ENCODE measurements around the gene PTPRD. TPM values are rescaled to one million over a fixed set of nuclear protein-coding genes. Genes with fewer than 3 reads are reported as not detected.

Gene PTPRD
- total RNA-seq, 2 donors from 2014 or later, result 97.4 to 101 TPM

- Mint-ChIP-seq H3K4me3 (no peak overlapping the region), H3K27me3 (ENCODE audit: insufficient read depth) (no peaks in the 10 kb centered on the region), H3K36me3 (ENCODE audit: low read depth) (no peaks in the 10 kb centered on the region), H3K4me1 (peaks cover 11% of the 10 kb centered on the region), H3K27ac (no peak overlapping the region), H3K9me3 (no peaks in the 10 kb centered on the region)
- no peak overlapping the region for H3K9ac ChIP-seq (ENCODE audit: extremely low read depth, low read length, poor library complexity, severe bottlenecking)
- H3K4me3 ChIP-seq (ENCODE audit: low read length), result no peak overlapping the region
- TF ChIP-seq, protein P1, sequence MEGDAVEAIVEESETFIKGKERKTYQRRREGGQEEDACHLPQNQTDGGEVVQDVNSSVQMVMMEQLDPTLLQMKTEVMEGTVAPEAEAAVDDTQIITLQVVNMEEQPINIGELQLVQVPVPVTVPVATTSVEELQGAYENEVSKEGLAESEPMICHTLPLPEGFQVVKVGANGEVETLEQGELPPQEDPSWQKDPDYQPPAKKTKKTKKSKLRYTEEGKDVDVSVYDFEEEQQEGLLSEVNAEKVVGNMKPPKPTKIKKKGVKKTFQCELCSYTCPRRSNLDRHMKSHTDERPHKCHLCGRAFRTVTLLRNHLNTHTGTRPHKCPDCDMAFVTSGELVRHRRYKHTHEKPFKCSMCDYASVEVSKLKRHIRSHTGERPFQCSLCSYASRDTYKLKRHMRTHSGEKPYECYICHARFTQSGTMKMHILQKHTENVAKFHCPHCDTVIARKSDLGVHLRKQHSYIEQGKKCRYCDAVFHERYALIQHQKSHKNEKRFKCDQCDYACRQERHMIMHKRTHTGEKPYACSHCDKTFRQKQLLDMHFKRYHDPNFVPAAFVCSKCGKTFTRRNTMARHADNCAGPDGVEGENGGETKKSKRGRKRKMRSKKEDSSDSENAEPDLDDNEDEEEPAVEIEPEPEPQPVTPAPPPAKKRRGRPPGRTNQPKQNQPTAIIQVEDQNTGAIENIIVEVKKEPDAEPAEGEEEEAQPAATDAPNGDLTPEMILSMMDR (conservative IDR thresholded peaks at IDR 0.05), result no peak
- H3K9me3 ChIP-seq (ENCODE audit: control insufficient read depth, low read length), result no peaks in the 10 kb centered on the region
- peaks cover 3% of the 10 kb centered on the region for H3K36me3 ChIP-seq (ENCODE audit: control insufficient read depth, insufficient read depth, low read length)
- no peak for DNase-seq
- no peaks in the 10 kb centered on the region for H3K27me3 ChIP-seq (ENCODE audit: control insufficient read depth, insufficient read depth, low read length, poor library complexity, severe bottlenecking)
- H3K4me1 ChIP-seq (ENCODE audit: control insufficient read depth, insufficient read depth, low read length), result no peaks in the 10 kb centered on the region
- H3K27ac ChIP-seq (ENCODE audit: low read depth, low read length), result no peak overlapping the region
Measured at GRCh38 chr9:8628791-8629190, 1984.0 kb downstream of the PTPRD start.

- Mint-ChIP-seq H3K4me3 (no peak overlapping the region), H3K4me1 (peaks cover 11% of the 10 kb centered on the region)
- no peak overlapping the region for H3K9ac ChIP-seq (ENCODE audit: extremely low read depth, low read length, poor library complexity, severe bottlenecking)
Measured at GRCh38 chr9:8627976-8628679, 1984.7 kb downstream of the PTPRD start.

GRCh38 chr9:8622871-8623270 is 1989.9 kb downstream of the PTPRD start:
- Histone ChIP-seq H3K9ac (ENCODE audit: extremely low read depth, low read length, poor library complexity, severe bottlenecking) (no peak overlapping the region), H3K27ac (ENCODE audit: low read depth, low read length) (no peak overlapping the region), H3K4me1 (ENCODE audit: control insufficient read depth, insufficient read depth, low read length) (no peaks in the 10 kb centered on the region), H3K27me3 (ENCODE audit: control insufficient read depth, insufficient read depth, low read length, poor library complexity, severe bottlenecking) (no peaks in the 10 kb centered on the region), H3K9me3 (ENCODE audit: control insufficient read depth, low read length) (peaks cover 3% of the 10 kb centered on the region), H3K36me3 (ENCODE audit: control insufficient read depth, insufficient read depth, low read length) (no peaks in the 10 kb centered on the region), H3K4me3 (ENCODE audit: low read length) (no peak overlapping the region)
- H3K9me3 Mint-ChIP-seq, result no peaks in the 10 kb centered on the region
- H3K27me3 Mint-ChIP-seq (ENCODE audit: insufficient read depth), result peaks cover 3% of the 10 kb centered on the region
- DNase-seq, result no peak
- WGBS, 2 experiments (ENCODE audit: insufficient coverage in 1 of 2, insufficient read length in 1 of 2), result 93 to 100% methylated on average over 1 to 2 of the region's 2 CpGs
- H3K27ac Mint-ChIP-seq, result no peak overlapping the region
- H3K36me3 Mint-ChIP-seq (ENCODE audit: low read depth), result no peaks in the 10 kb centered on the region
- H3K4me1 Mint-ChIP-seq, result peaks cover 15% of the 10 kb centered on the region
- H3K4me3 Mint-ChIP-seq, result no peak overlapping the region
- TF ChIP-seq, protein P1 (conservative IDR thresholded peaks at IDR 0.05), result no peak

More at GRCh38 chr9:8627976-8628679, 1984.7 kb downstream of the PTPRD start:
- no peaks in the 10 kb centered on the region for H3K27me3 Mint-ChIP-seq (ENCODE audit: insufficient read depth)
- TF ChIP-seq, protein P1 (conservative IDR thresholded peaks at IDR 0.05), result no peak
- 59 to 88% methylated on average over 6 to 7 of the region's 7 CpGs for WGBS, 2 experiments (ENCODE audit: insufficient coverage in 1 of 2, insufficient read length in 1 of 2)
- H3K36me3 Mint-ChIP-seq (ENCODE audit: low read depth), result no peaks in the 10 kb centered on the region
- H3K27ac Mint-ChIP-seq, result no peak overlapping the region
- Histone ChIP-seq H3K4me1 (ENCODE audit: control insufficient read depth, insufficient read depth, low read length) (no peaks in the 10 kb centered on the region), H3K4me3 (ENCODE audit: low read length) (no peak overlapping the region), H3K27ac (ENCODE audit: low read depth, low read length) (peak overlapping the region; percentile 79), H3K9me3 (ENCODE audit: control insufficient read depth, low read length) (peaks cover 2% of the 10 kb centered on the region), H3K36me3 (ENCODE audit: control insufficient read depth, insufficient read depth, low read length) (peaks cover 3% of the 10 kb centered on the region), H3K27me3 (ENCODE audit: control insufficient read depth, insufficient read depth, low read length, poor library complexity, severe bottlenecking) (no peaks in the 10 kb centered on the region)
- no peak for DNase-seq
- no peaks in the 10 kb centered on the region for H3K9me3 Mint-ChIP-seq

All from endodermal cell (in vitro differentiated cells).